ENCODE results near the gene ZFYVE9. TPM values are rescaled to one million over a fixed set of nuclear protein-coding genes. Genes with fewer than 3 reads are reported as not detected.
"Not testable (repeated sequence)": the region's sequence is repeated elsewhere in the genome, so short reads cannot be mapped to it uniquely, and the experiment has no call there.

ZFYVE9 gene
- total RNA-seq, 8 experiments from 2014 or later, result 13.8 to 45.4 (median 33.5) TPM

DNA sequence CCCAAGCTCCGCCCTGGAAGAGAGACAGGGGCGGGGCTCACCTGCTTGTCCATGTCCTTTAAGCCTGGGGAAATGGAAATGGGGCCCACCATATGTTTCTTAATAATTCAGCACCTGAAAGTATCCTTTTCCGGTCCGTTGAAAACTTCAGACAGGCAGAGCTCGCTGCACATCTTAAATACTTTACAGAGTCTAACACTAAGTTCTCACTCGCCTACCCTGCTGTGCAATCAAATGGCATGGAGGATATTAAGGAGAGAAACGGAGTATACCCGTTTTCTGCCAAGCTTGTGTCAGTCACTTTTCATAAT lies 224.6 kb downstream of the ZFYVE9 start:
- Histone ChIP-seq H3K27ac (peak overlapping the region; percentile 2 to 89), H3K4me1 (replicated peaks in 1 of 2) (peaks cover 13 to 16% of the 10 kb centered on the region in 2 donors), H3K4me3 (peak overlapping the region; percentile 75 to 98 (median 90))
- in situ Hi-C loops (cut with MboI; ENCODE audit: low pct_unique_long_range_greater_than_20kb in 2 of 9, low sequenced_read_pairs in 9 of 9, unreplicated experiment in 9 of 9), result no loop called here
- WGBS, 10 experiments, result 0 to 60% (median 20%) methylated on average over 1 to 8 of the region's 8 CpGs; no CpG with 5 or more reads in 6 of the 10 experiments
- no peak for ATAC-seq (replicated peaks in 6 of 8)

DNA sequence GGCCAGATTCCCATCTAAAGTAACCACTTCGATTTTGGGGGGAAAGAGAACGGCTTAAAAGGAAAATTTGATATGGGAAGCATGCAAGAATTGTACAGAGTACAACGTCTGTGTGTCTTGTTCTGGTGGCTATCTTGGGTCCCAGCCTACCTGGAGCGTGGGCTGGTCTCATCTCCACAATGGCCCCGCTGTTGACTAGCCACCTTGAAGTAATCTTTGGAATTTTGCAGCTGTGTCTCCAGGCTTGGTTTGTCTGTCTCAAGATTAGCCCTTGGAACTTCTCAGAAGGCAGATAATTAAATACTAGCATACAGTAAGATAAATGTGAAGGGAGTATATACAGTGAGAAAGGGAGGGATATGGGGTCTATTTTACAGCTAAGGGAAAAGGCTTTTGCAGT lies 225.4 kb downstream of the ZFYVE9 start:
- H3K4me3 ChIP-seq, result no peak overlapping the region
- peaks cover 13 to 16% of the 10 kb centered on the region in 2 donors for H3K4me1 ChIP-seq (replicated peaks in 1 of 2)
- no peak overlapping the region for H3K27ac ChIP-seq
- in situ Hi-C loops (cut with MboI; ENCODE audit: low pct_unique_long_range_greater_than_20kb in 2 of 9, low sequenced_read_pairs in 9 of 9, unreplicated experiment in 9 of 9), result no loop called here
- no peak for ATAC-seq (replicated peaks in 6 of 8)
- WGBS, 10 experiments, result 40 to 100% (median 97%) methylated on average over 1 to 5 of the region's 5 CpGs; no CpG with 5 or more reads in 2 of the 10 experiments

DNA sequence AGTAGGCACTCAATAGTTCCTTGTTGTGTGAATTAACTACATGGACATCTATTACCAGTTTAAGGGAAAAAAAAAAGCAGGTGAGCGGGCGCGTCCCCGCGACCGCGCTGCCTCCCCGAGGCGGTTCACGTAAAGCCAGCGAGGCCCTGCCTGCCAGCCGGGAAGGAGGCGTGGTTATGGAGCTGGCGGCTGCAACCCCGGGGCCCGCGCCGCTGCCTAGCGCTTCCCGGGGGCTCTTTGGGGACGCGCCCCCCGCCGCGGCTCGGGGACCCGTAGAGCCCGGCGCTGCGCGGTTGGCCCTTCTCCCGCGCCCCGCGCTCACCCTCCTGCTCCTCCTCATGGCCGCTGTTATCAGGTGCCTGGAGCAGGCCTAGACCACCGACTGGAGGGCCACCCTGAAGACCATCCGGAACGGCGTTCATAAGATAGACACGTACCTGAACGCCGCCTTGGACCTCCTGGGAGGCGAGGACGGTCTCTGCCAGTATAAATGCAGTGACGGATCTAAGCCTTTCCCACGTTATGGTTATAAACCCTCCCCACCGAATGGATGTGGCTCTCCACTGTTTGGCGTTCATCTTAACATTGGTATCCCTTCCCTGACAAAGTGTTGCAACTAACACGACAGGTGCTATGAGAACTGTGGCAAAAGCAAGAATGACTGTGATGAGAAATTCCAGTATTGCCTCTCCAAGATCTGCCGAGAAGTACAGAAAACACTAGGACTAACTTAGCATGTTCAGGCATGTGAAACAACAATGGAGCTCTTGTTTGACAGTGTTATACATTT lies 226.7 kb downstream of the ZFYVE9 start:
- Histone ChIP-seq H3K4me3 (peak overlapping the region; percentile 24 to 35 (median 33)), H3K4me1 (replicated peaks in 1 of 2) (peaks cover 13 to 16% of the 10 kb centered on the region in 2 donors), H3K27ac (peak overlapping the region; percentile 10 to 51)
- ATAC-seq (replicated peaks in 6 of 8), result peak in 7 of 8 experiments; percentile 1 to 28 (median 15)
- in situ Hi-C loops (cut with MboI; ENCODE audit: low pct_unique_long_range_greater_than_20kb in 2 of 9, low sequenced_read_pairs in 9 of 9, unreplicated experiment in 9 of 9), result no loop called here
- 0 to 40% (median 28%) methylated on average over 1 to 18 of the region's 51 CpGs for WGBS, 10 experiments

GRCh38 chr1:52369851-52370250 lies 228.0 kb downstream of the ZFYVE9 start:
- 56 to 100% (median 100%) methylated on average over 1 of the region's 1 CpG; no CpG with 5 or more reads in 7 of the 10 experiments for WGBS, 10 experiments
- in situ Hi-C loops (cut with MboI; ENCODE audit: low pct_unique_long_range_greater_than_20kb in 2 of 9, low sequenced_read_pairs in 9 of 9, unreplicated experiment in 9 of 9); ATAC-seq (replicated peaks in 6 of 8): not testable (repeated sequence)

GRCh38 chr1:52385376-52385775 lies 243.5 kb downstream of the ZFYVE9 start:
- Histone ChIP-seq H3K4me1 (replicated peaks in 1 of 2) (no peaks in the 10 kb centered on the region), H3K4me3 (no peak overlapping the region), H3K27ac (no peak overlapping the region)
- no peak for ATAC-seq (replicated peaks in 6 of 8)
- WGBS, 10 experiments, result 90 to 100% (median 98%) methylated on average over 1 to 3 of the region's 3 CpGs; no CpG with 5 or more reads in 4 of the 10 experiments
- in situ Hi-C loops (cut with MboI; ENCODE audit: low pct_unique_long_range_greater_than_20kb in 2 of 9, low sequenced_read_pairs in 9 of 9, unreplicated experiment in 9 of 9), result no loop called here

More at GRCh38 chr1:52369851-52370250, 228.0 kb downstream of the ZFYVE9 start:
- not testable (repeated sequence) for H3K27ac ChIP-seq, H3K4me3 ChIP-seq
- H3K4me1 ChIP-seq (replicated peaks in 1 of 2), result peaks cover 8 to 10% of the 10 kb centered on the region in 2 donors

DNA sequence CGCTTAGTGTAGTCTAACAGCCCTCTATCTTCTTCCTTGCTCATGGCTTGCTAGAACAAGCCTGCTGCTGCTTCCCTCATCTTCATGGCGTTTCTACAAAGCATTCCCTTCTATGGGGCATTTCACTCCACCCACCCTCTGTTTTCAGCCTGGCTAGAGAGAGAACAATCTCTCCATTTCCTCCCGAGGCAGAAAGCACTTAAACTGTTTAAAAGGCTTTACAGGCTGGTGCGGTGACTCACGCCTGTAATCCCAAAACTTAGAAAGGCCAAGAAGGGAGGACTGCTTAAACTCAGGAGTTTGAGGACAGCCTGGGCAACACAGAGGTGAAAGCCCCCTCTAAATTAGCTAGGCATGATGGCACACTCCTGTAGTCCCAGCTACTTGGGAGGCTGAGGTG lies 244.6 kb downstream of the ZFYVE9 start:
- ATAC-seq (replicated peaks in 6 of 8), result no peak
- in situ Hi-C loops (cut with MboI; ENCODE audit: low pct_unique_long_range_greater_than_20kb in 2 of 9, low sequenced_read_pairs in 9 of 9, unreplicated experiment in 9 of 9), result no loop called here
- no peak overlapping the region for H3K27ac ChIP-seq
- H3K4me3 ChIP-seq, result no peak overlapping the region
- no peaks in the 10 kb centered on the region for H3K4me1 ChIP-seq (replicated peaks in 1 of 2)
- WGBS, 10 experiments, result 78 to 100% (median 100%) methylated on average over 1 to 5 of the region's 5 CpGs; no CpG with 5 or more reads in 1 of the 10 experiments

- WGBS, 10 experiments, result 81 to 100% (median 93%) methylated on average over 2 to 5 of the region's 5 CpGs; no CpG with 5 or more reads in 2 of the 10 experiments
- in situ Hi-C loops (cut with MboI; ENCODE audit: low pct_unique_long_range_greater_than_20kb in 2 of 9, low sequenced_read_pairs in 9 of 9, unreplicated experiment in 9 of 9), result no loop called here
- no peak for ATAC-seq (replicated peaks in 6 of 8)
- Histone ChIP-seq H3K4me3 (no peak overlapping the region), H3K4me1 (replicated peaks in 1 of 2) (no peaks in the 10 kb centered on the region), H3K27ac (no peak overlapping the region)
These were observed 251.3 kb downstream of the ZFYVE9 start for GRCh38 chr1:52393174-52393573.

Other genes starting within 250 kb of the ZFYVE9 start
- 10 to 100 TPM in 5 of 8 experiments, under 1 TPM in 3; 0.10 to 36.5 (median 15.9) TPM for gene RAB3B, start 151.4 kb upstream of the ZFYVE9 start, total RNA-seq
- 10 to 100 TPM in 7 of 8 experiments, 1 to 10 TPM in 1; 7.4 to 19.4 (median 13.6) TPM for gene KTI12, start 108.3 kb upstream of the ZFYVE9 start, total RNA-seq
- gene TXNDC12, start 86.9 kb upstream of the ZFYVE9 start, total RNA-seq, result 10 to 100 TPM; 33.0 to 56.4 (median 40.5) TPM
- 100 to 1,000 TPM in 5 of 8 experiments, 10 to 100 TPM in 3; 35.4 to 266 (median 173) TPM for gene BTF3L4, start 85.8 kb upstream of the ZFYVE9 start, total RNA-seq
- gene CC2D1B, start 224.1 kb downstream of the ZFYVE9 start, total RNA-seq, result 10 to 100 TPM; 13.8 to 25.8 (median 18.6) TPM

Data from motor neuron (in vitro differentiated cells).